ENCODE data around the gene TMEM259.
A peak's percentile ranks its signal among the peaks of the same experiment; 100 is the strongest.
"Not testable (repeated sequence)": the region's sequence is repeated elsewhere in the genome, so short reads cannot be mapped to it uniquely, and the experiment has no call there.

TMEM259 gene

GRCh38 chr19:1027650-1028061 lies 6.7 kb upstream of the TMEM259 start:
- H3K4me3 Mint-ChIP-seq: peak overlapping the region; percentile 91
- no peaks in the 10 kb centered on the region for H3K27me3 Mint-ChIP-seq (ENCODE audit: low read depth, poor library complexity)
- H3K27ac Mint-ChIP-seq: no peak overlapping the region
- TF ChIP-seq CTCF (IDR thresholded peaks at IDR 0.05): no peak
- H3K36me3 Mint-ChIP-seq (ENCODE audit: low read depth): peaks cover 17% of the 10 kb centered on the region
- no peaks in the 10 kb centered on the region for H3K9me3 Mint-ChIP-seq
- no peak for DNase-seq
- peaks cover 18% of the 10 kb centered on the region for H3K4me1 Mint-ChIP-seq

- peak overlapping the region; percentile 61 for H3K27ac Mint-ChIP-seq
- DNase-seq: no peak
- no peak for TF ChIP-seq CTCF (IDR thresholded peaks at IDR 0.05)
Measured at GRCh38 chr19:1026783-1027649, 6.1 kb upstream of the TMEM259 start.

GRCh38 chr19:1025960-1026782 lies 5.2 kb upstream of the TMEM259 start, which contains the start of gene CNN2:
Gene CNN2 (plus strand): TSS chr19:1026608. CDS start chr19:1026662, 54 bp downstream.
- H3K36me3 Mint-ChIP-seq (ENCODE audit: low read depth): peaks cover 9% of the 10 kb centered on the region
- no peak for TF ChIP-seq CTCF (IDR thresholded peaks at IDR 0.05)
- no peaks in the 10 kb centered on the region for H3K27me3 Mint-ChIP-seq (ENCODE audit: low read depth, poor library complexity)
- peak; percentile 88 for DNase-seq
- peak within 1 kb of the TSS; percentile 97 for H3K27ac Mint-ChIP-seq
- no peaks in the 10 kb centered on the region for H3K9me3 Mint-ChIP-seq
- H3K4me1 Mint-ChIP-seq: peaks cover 18% of the 10 kb centered on the region
- H3K4me3 Mint-ChIP-seq: peak within 1 kb of the TSS; percentile 91

More at GRCh38 chr19:1026783-1027649, 6.1 kb upstream of the TMEM259 start:
- Mint-ChIP-seq H3K9me3 (no peaks in the 10 kb centered on the region), H3K4me3 (peak overlapping the region; percentile 91), H3K4me1 (peaks cover 18% of the 10 kb centered on the region), H3K36me3 (ENCODE audit: low read depth) (peaks cover 10% of the 10 kb centered on the region), H3K27me3 (ENCODE audit: low read depth, poor library complexity) (no peaks in the 10 kb centered on the region)

GRCh38 chr19:1025080-1025479 lies 4.2 kb upstream of the TMEM259 start:
- DNase-seq; H3K27me3 Mint-ChIP-seq (ENCODE audit: low read depth, poor library complexity); H3K27ac Mint-ChIP-seq; H3K36me3 Mint-ChIP-seq (ENCODE audit: low read depth); H3K9me3 Mint-ChIP-seq: not testable (repeated sequence)
- Mint-ChIP-seq H3K4me1 (peaks cover 13% of the 10 kb centered on the region), H3K4me3 (peak overlapping the region; percentile 43)

- H3K36me3 Mint-ChIP-seq (ENCODE audit: low read depth); DNase-seq; H3K27ac Mint-ChIP-seq; H3K27me3 Mint-ChIP-seq (ENCODE audit: low read depth, poor library complexity); H3K4me3 Mint-ChIP-seq; H3K9me3 Mint-ChIP-seq: not testable (repeated sequence)
- H3K4me1 Mint-ChIP-seq: peaks cover 16% of the 10 kb centered on the region
Measured at GRCh38 chr19:1023883-1024188, 2.9 kb upstream of the TMEM259 start.

- H3K27me3 Mint-ChIP-seq (ENCODE audit: low read depth, poor library complexity): no peaks in the 10 kb centered on the region
- H3K27ac Mint-ChIP-seq: peak overlapping the region; percentile 78
- peak overlapping the region; percentile 91 for H3K4me3 Mint-ChIP-seq
- peak; percentile 50 for DNase-seq
- H3K4me1 Mint-ChIP-seq: peaks cover 40% of the 10 kb centered on the region
- no peak for TF ChIP-seq CTCF (IDR thresholded peaks at IDR 0.05)
- H3K9me3 Mint-ChIP-seq: no peaks in the 10 kb centered on the region
- no peaks in the 10 kb centered on the region for H3K36me3 Mint-ChIP-seq (ENCODE audit: low read depth)
Measured at GRCh38 chr19:1019980-1020867, 699 bp downstream of the TMEM259 start.

Measured in nephron progenitor cell (in vitro differentiated cells).